GM12872 (cell line): Measurements from ENCODE around the gene PARP3.

Experiments
- CTCF ChIP-seq: IDR thresholded peaks from 3 replicates; pipeline ENCODE4 v1.5.1; 2011; ENCODE audit warnings: low read depth, mild to moderate bottlenecking, low read length, moderate library complexity; ENCODE audit not compliant: insufficient read depth

PARP3 gene

GRCh38 chr3:51916418-51916817 lies 25.7 kb upstream of the PARP3 start:
- TF ChIP-seq CTCF: no peak

- TF ChIP-seq CTCF: no peak
Observed at GRCh38 chr3:51921081-51921578, 21.0 kb upstream of the PARP3 start.

GRCh38 chr3:51927061-51927977 lies 14.8 kb upstream of the PARP3 start:
- TF ChIP-seq CTCF: no peak

- no peak for TF ChIP-seq CTCF
Observed at GRCh38 chr3:51928438-51928837, 13.7 kb upstream of the PARP3 start.

GRCh38 chr3:51929420-51930003 lies 12.7 kb upstream of the PARP3 start:
- TF ChIP-seq CTCF: no peak

- TF ChIP-seq CTCF: no peak
Observed at GRCh38 chr3:51930439-51930838, 11.7 kb upstream of the PARP3 start.

GRCh38 chr3:51931756-51932155 lies 10.4 kb upstream of the PARP3 start:
- TF ChIP-seq CTCF: no peak
